Vagina (tissue), 2 donors: ENCODE data around the gene SLC22A17. TPM values are rescaled to one million over a fixed set of nuclear protein-coding genes. Genes with fewer than 3 reads are reported as not detected.
A peak's percentile ranks its signal among the peaks of the same experiment; 100 is the strongest.

ENCODE experiments used
- DNase-seq, 2 donors: peaks; one replicate each; pipeline ENCODE4 v3.0.0-alpha.2; 2017; ENCODE audit errors: extremely low spot score in 2 of 2
- H3K27ac ChIP-seq: fragments of 200-600 bp; sonication (generic); one replicate; pipeline ENCODE4 v1.5.1; 2019
- H3K27me3 ChIP-seq: fragments of 200-600 bp; sonication (generic); one replicate; pipeline ENCODE4 v1.5.1; 2019
- H3K36me3 ChIP-seq, 2 donors: fragments of 200-600 bp; sonication (generic); one replicate each; pipeline ENCODE4 v1.5.1; 2017 to 2019
- H3K4me1 ChIP-seq: fragments of 200-600 bp; sonication (generic); one replicate; pipeline ENCODE4 v1.5.1; 2019
- H3K4me3 ChIP-seq, 2 donors: fragments of 200-600 bp; sonication (generic); 1 replicate in 1 of 2; 2 replicates in 1 of 2; pipeline ENCODE4 v1.5.1; 2016 to 2019
- H3K9me3 ChIP-seq: fragments of 200-600 bp; sonication (generic); one replicate; pipeline ENCODE4 v1.5.1; 2019
- CTCF ChIP-seq, 3 experiments: fragments of 450-650 bp in 2 of 3; fragments of 200-600 bp in 1 of 3; sonication (generic) in 1 of 3; IDR thresholded peaks; one replicate each; pipeline ENCODE4 v1.5.1; 2017 to 2019; ENCODE audit warnings: antibody characterized with exemption in 3 of 3, mild to moderate bottlenecking in 2 of 3, moderate library complexity in 2 of 3
- POLR2A ChIP-seq, 2 donors: fragments of 450-650 bp; IDR thresholded peaks; one replicate each; pipeline ENCODE4 v1.6.1; 2017; ENCODE audit warnings: antibody characterized with exemption in 2 of 2, mild to moderate bottlenecking in 2 of 2, moderate library complexity in 2 of 2
- POLR2AphosphoS5 ChIP-seq, 2 donors: sonication (generic); formaldehyde crosslinking; IDR thresholded peaks; one replicate each; pipeline ENCODE4 v1.9.0; 2017; ENCODE audit warnings: antibody characterized with exemption in 2 of 2, mild to moderate bottlenecking in 2 of 2, low read depth in 1 of 2; ENCODE audit not compliant: insufficient read depth in 1 of 2
- intact Hi-C: fragments of 100-400 bp; cut with DNase I; formaldehyde crosslinking; loops from one replicate; pipeline ENCODE4 v1.15.1; 2023
- total RNA-seq: library from RNA; depleted of rRNA; stranded (reverse); fragments of >200 nt; gene quantifications from one replicate; pipeline ENCODE4 v1.2.3, GENCODE V29; 2016

SLC22A17 gene
- total RNA-seq, 1 donor from 2014 or later: 37.8 TPM

- Histone ChIP-seq H3K4me1 (no peaks in the 10 kb centered on the region), H3K9me3 (no peaks in the 10 kb centered on the region), H3K36me3 (no peaks in the 10 kb centered on the region), H3K27me3 (no peaks in the 10 kb centered on the region), H3K4me3 (no peak overlapping the region), H3K27ac (no peak overlapping the region)
- TF ChIP-seq CTCF (IDR thresholded peaks at IDR 0.05): no peak
- no peak for TF ChIP-seq POLR2AphosphoS5 (IDR thresholded peaks at IDR 0.05; ENCODE audit: insufficient read depth in 1 of 2, low read depth in 1 of 2)
- TF ChIP-seq POLR2A (IDR thresholded peaks at IDR 0.05): no peak
- intact Hi-C loops: no loop called here
- no peak for DNase-seq
These were observed 26.0 kb upstream of the SLC22A17 start for GRCh38 chr14:23378612-23379220.

GRCh38 chr14:23377573-23378563, 25.2 kb upstream of the SLC22A17 start:
- DNase-seq: no peak
- Histone ChIP-seq H3K9me3 (no peaks in the 10 kb centered on the region), H3K36me3 (no peaks in the 10 kb centered on the region), H3K4me3 (no peak overlapping the region), H3K4me1 (no peaks in the 10 kb centered on the region), H3K27ac (no peak overlapping the region), H3K27me3 (no peaks in the 10 kb centered on the region)
- TF ChIP-seq POLR2A (IDR thresholded peaks at IDR 0.05) (no peak), POLR2AphosphoS5 (IDR thresholded peaks at IDR 0.05; ENCODE audit: insufficient read depth in 1 of 2, low read depth in 1 of 2) (no peak), CTCF (IDR thresholded peaks at IDR 0.05) (no peak)
- intact Hi-C loops: no loop called here

GRCh38 chr14:23377198-23377550, 24.5 kb upstream of the SLC22A17 start:
- no peaks in the 10 kb centered on the region for H3K36me3 ChIP-seq
- H3K27ac ChIP-seq: no peak overlapping the region
- intact Hi-C loops: no loop called here
- DNase-seq: no peak
- peak overlapping the region in 1 of 2 donors; percentile 8 for H3K4me3 ChIP-seq
- H3K4me1 ChIP-seq: no peaks in the 10 kb centered on the region
- no peaks in the 10 kb centered on the region for H3K9me3 ChIP-seq
- H3K27me3 ChIP-seq: no peaks in the 10 kb centered on the region
- no peak for TF ChIP-seq POLR2A (IDR thresholded peaks at IDR 0.05)
- no peak for TF ChIP-seq CTCF (IDR thresholded peaks at IDR 0.05)
- no peak for TF ChIP-seq POLR2AphosphoS5 (IDR thresholded peaks at IDR 0.05; ENCODE audit: insufficient read depth in 1 of 2, low read depth in 1 of 2)

- TF ChIP-seq CTCF (IDR thresholded peaks at IDR 0.05): no peak
- TF ChIP-seq POLR2A (IDR thresholded peaks at IDR 0.05): no peak
- TF ChIP-seq POLR2AphosphoS5 (IDR thresholded peaks at IDR 0.05; ENCODE audit: insufficient read depth in 1 of 2, low read depth in 1 of 2): no peak
- H3K9me3 ChIP-seq: no peaks in the 10 kb centered on the region
- no peak for DNase-seq
- H3K36me3 ChIP-seq: no peaks in the 10 kb centered on the region
- intact Hi-C loops: no loop called here
- H3K27me3 ChIP-seq: no peaks in the 10 kb centered on the region
- peak within 1 kb of the TSS in 1 of 2 donors; percentile 8 for H3K4me3 ChIP-seq
- no peaks in the 10 kb centered on the region for H3K4me1 ChIP-seq
- H3K27ac ChIP-seq: no peak within 1 kb of the TSS
These were observed 24.0 kb upstream of the SLC22A17 start, which contains the start of gene CMTM5 for GRCh38 chr14:23376482-23377197. Gene CMTM5, plus strand, starts transcription at chr14:23377046. Its CDS starts 206 bp downstream, at chr14:23377252.
